Measurements from ENCODE around the gene SRC.

DNA sequence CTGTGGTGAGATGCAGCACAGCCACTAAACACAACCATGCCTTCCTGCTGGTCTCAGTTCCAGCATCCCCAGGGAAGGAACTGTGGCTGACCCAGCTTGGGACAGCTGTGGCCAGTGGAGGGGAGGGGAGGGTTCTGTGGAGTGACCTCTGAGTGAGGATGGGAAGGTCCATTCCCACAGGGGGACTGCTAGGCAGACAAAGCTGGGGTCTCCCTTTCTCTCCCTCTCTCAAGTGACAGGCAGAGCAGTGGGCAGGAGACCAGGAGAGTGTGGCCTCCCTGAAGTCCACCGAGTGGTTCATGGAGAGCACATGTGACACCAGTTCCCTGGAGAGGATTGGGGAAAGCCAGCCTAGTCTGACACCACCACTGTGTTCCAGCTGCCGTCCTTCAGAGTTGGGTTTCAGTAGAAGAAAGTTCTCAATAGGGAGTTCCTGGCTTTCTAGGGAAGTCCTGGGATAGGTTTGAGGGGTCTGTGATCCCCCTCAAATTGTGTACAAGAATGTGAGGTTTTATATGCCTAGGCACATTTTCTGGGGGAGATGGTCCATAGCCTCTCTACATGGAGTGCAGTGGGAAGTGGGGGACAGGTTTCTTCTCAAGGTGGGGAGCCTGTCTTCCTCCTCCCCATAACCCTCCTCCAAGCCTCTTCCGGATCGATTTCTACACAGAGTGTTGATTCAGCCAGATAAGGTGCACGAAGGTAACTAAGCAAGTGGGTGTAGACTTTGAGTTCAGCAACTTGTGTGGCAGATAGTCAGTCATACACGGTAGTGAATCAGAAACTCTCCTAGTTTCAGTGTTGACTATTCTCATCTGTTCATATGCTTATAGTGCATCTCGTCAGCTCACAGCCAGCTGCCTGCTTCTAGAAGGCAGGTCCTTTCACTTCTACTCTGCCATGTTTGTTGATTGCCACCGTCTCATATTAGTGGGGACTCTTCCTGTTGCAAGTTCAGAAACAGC is 37.6 kb upstream of the SRC start:
- TF ChIP-seq, protein P1, sequence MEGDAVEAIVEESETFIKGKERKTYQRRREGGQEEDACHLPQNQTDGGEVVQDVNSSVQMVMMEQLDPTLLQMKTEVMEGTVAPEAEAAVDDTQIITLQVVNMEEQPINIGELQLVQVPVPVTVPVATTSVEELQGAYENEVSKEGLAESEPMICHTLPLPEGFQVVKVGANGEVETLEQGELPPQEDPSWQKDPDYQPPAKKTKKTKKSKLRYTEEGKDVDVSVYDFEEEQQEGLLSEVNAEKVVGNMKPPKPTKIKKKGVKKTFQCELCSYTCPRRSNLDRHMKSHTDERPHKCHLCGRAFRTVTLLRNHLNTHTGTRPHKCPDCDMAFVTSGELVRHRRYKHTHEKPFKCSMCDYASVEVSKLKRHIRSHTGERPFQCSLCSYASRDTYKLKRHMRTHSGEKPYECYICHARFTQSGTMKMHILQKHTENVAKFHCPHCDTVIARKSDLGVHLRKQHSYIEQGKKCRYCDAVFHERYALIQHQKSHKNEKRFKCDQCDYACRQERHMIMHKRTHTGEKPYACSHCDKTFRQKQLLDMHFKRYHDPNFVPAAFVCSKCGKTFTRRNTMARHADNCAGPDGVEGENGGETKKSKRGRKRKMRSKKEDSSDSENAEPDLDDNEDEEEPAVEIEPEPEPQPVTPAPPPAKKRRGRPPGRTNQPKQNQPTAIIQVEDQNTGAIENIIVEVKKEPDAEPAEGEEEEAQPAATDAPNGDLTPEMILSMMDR (IDR thresholded peaks at IDR 0.05; ENCODE audit: insufficient read depth, low read length, poor library complexity, severe bottlenecking) = no peak
- TF ChIP-seq EZH2phosphoT487 (conservative IDR thresholded peaks at IDR 0.05; ENCODE audit: low read length) = no peak

All from SU-DHL-6 (cell line).